LNCaP clone FGC (cell line): ENCODE data around the gene KLK3.

ENCODE experiments used
- DNase-seq: peaks from one replicate; pipeline ENCODE4 v3.0.0-alpha.2; 2011; ENCODE audit warnings: low read depth
- H3K4me3 ChIP-seq: 2 replicates; pipeline ENCODE4 v1.5.1; 2011; ENCODE audit warnings: mild to moderate bottlenecking, low read depth, low read length, control low read depth
- CTCF ChIP-seq: IDR thresholded peaks from 2 replicates; pipeline ENCODE4 v1.5.1; 2012; ENCODE audit warnings: mild to moderate bottlenecking; ENCODE audit not compliant: control insufficient read depth, insufficient read depth; ENCODE audit errors: extremely low read depth

KLK3 gene

GRCh38 chr19:50876456-50876855, 21.7 kb downstream of the KLK3 start:
- no peak for TF ChIP-seq CTCF
- DNase-seq = no peak
- H3K4me3 ChIP-seq = peak overlapping the region; percentile 59

GRCh38 chr19:50877338-50877737, 22.6 kb downstream of the KLK3 start:
- DNase-seq = no peak
- no peak for TF ChIP-seq CTCF
- no peak overlapping the region for H3K4me3 ChIP-seq

- H3K4me3 ChIP-seq = no peak overlapping the region
- no peak for TF ChIP-seq CTCF
- no peak for DNase-seq
Observed at GRCh38 chr19:50878851-50879250, 24.1 kb downstream of the KLK3 start.

- DNase-seq = no peak
- no peak for TF ChIP-seq CTCF
- H3K4me3 ChIP-seq = no peak overlapping the region
Observed at GRCh38 chr19:50880241-50880640, 25.5 kb downstream of the KLK3 start.

- DNase-seq = no peak
- TF ChIP-seq CTCF = no peak
- H3K4me3 ChIP-seq = no peak overlapping the region
Observed at GRCh38 chr19:50882188-50882587, 27.5 kb downstream of the KLK3 start.

- peak; percentile 99 for DNase-seq
- no peak for TF ChIP-seq CTCF
- H3K4me3 ChIP-seq = no peak overlapping the region
Observed at GRCh38 chr19:50889638-50890037, 34.9 kb downstream of the KLK3 start.

GRCh38 chr19:50890422-50891252, 35.9 kb downstream of the KLK3 start:
- no peak for DNase-seq
- no peak overlapping the region for H3K4me3 ChIP-seq
- TF ChIP-seq CTCF = no peak
